ENCODE data around the gene ANO10. TPM values are rescaled to one million over a fixed set of nuclear protein-coding genes. Genes with fewer than 3 reads are reported as not detected.
"Not testable (repeated sequence)": the region's sequence is repeated elsewhere in the genome, so short reads cannot be mapped to it uniquely, and the experiment has no call there.

The ANO10 gene
- total and polyA plus RNA-seq, 2 donors (not counting 1 experiment from before 2014, with no cell fraction given), result 1.9 to 10.6 TPM

- H3K79me2 ChIP-seq (ENCODE audit: control insufficient read depth, insufficient read depth, low read length), result no peaks in the 10 kb centered on the region
- H3K4me3 ChIP-seq (ENCODE audit: control extremely low read depth in 1 of 5, extremely low read depth in 1 of 5, insufficient read depth in 1 of 5, low read depth in 2 of 5, low read length in 4 of 5), result no peak overlapping the region
- H3K4me1 Mint-ChIP-seq, result no peaks in the 10 kb centered on the region
- intact Hi-C loops (cut with micrococcal nuclease), result no loop called here
- no peaks in the 10 kb centered on the region for H3K4me1 ChIP-seq (ENCODE audit: control insufficient read depth in 2 of 2, insufficient read depth in 2 of 2, low read length in 2 of 2)
- no peaks in the 10 kb centered on the region for H3K9me3 ChIP-seq (ENCODE audit: control extremely low read depth in 1 of 3, control insufficient read depth in 2 of 3, insufficient read depth in 1 of 3, low read length in 2 of 3)
- peaks cover 0 to 10% (median 0%) of the 10 kb centered on the region in 4 experiments for H3K27me3 ChIP-seq (replicated peaks in 1 of 4; ENCODE audit: control extremely low read depth in 1 of 4, control insufficient read depth in 3 of 4, insufficient read depth in 4 of 4, low read length in 3 of 4)
- H3K4me3 Mint-ChIP-seq, result no peak overlapping the region
- no peak overlapping the region for H3K9ac ChIP-seq (ENCODE audit: low read length)
- no peaks in the 10 kb centered on the region for H3K36me3 ChIP-seq (replicated peaks in 1 of 2; ENCODE audit: control extremely low read depth in 1 of 2, control insufficient read depth in 1 of 2, extremely low read depth in 1 of 2, insufficient read depth in 2 of 2, low read length in 1 of 2)
- ChIA-PET POLR2A (no interaction called here), CTCF (no interaction called here)
- H4K20me1 ChIP-seq (ENCODE audit: control insufficient read depth, insufficient read depth, low read length, poor library complexity, severe bottlenecking), result no peaks in the 10 kb centered on the region
- no peak overlapping the region for H2AFZ ChIP-seq (ENCODE audit: insufficient read depth, low read depth, low read length, poor library complexity, severe bottlenecking)
- H3K27ac Mint-ChIP-seq, result no peak overlapping the region
- no CpG with 5 or more reads among the region's 5 CpGs for WGBS (ENCODE audit: insufficient coverage)
- H3K27ac ChIP-seq (ENCODE audit: low read length in 2 of 2), result no peak overlapping the region
- ATAC-seq (ENCODE audit: low read depth) (no peak), DNase-seq (no peak)
- H3K4me2 ChIP-seq (replicated peaks; ENCODE audit: low read depth, low read length, poor library complexity, severe bottlenecking), result no peak overlapping the region
- H3K27me3 Mint-ChIP-seq, result peaks cover 27% of the 10 kb centered on the region
- H3K9me3 Mint-ChIP-seq (ENCODE audit: insufficient read depth), result no peaks in the 10 kb centered on the region
- TF ChIP-seq, protein P1, sequence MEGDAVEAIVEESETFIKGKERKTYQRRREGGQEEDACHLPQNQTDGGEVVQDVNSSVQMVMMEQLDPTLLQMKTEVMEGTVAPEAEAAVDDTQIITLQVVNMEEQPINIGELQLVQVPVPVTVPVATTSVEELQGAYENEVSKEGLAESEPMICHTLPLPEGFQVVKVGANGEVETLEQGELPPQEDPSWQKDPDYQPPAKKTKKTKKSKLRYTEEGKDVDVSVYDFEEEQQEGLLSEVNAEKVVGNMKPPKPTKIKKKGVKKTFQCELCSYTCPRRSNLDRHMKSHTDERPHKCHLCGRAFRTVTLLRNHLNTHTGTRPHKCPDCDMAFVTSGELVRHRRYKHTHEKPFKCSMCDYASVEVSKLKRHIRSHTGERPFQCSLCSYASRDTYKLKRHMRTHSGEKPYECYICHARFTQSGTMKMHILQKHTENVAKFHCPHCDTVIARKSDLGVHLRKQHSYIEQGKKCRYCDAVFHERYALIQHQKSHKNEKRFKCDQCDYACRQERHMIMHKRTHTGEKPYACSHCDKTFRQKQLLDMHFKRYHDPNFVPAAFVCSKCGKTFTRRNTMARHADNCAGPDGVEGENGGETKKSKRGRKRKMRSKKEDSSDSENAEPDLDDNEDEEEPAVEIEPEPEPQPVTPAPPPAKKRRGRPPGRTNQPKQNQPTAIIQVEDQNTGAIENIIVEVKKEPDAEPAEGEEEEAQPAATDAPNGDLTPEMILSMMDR (IDR thresholded peaks at IDR 0.05), result no peak
- no peak for TF ChIP-seq EZH2 (IDR thresholded peaks at IDR 0.05; ENCODE audit: borderline replicate concordance, insufficient read depth, low read depth, low read length, poor library complexity, severe bottlenecking)
Observed at GRCh38 chr3:43670635-43671522, 49.1 kb upstream of the ANO10 start.

- H3K4me3 ChIP-seq (ENCODE audit: control extremely low read depth in 1 of 5, extremely low read depth in 1 of 5, insufficient read depth in 1 of 5, low read depth in 2 of 5, low read length in 4 of 5); H3K4me2 ChIP-seq (replicated peaks; ENCODE audit: low read depth, low read length, poor library complexity, severe bottlenecking); H4K20me1 ChIP-seq (ENCODE audit: control insufficient read depth, insufficient read depth, low read length, poor library complexity, severe bottlenecking); POLR2A ChIA-PET; CTCF ChIA-PET; H3K36me3 ChIP-seq (replicated peaks in 1 of 2; ENCODE audit: control extremely low read depth in 1 of 2, control insufficient read depth in 1 of 2, extremely low read depth in 1 of 2, insufficient read depth in 2 of 2, low read length in 1 of 2); H3K27ac Mint-ChIP-seq; H3K79me2 ChIP-seq (ENCODE audit: control insufficient read depth, insufficient read depth, low read length); H2AFZ ChIP-seq (ENCODE audit: insufficient read depth, low read depth, low read length, poor library complexity, severe bottlenecking); H3K27me3 ChIP-seq (replicated peaks in 1 of 4; ENCODE audit: control extremely low read depth in 1 of 4, control insufficient read depth in 3 of 4, insufficient read depth in 4 of 4, low read length in 3 of 4); H3K9ac ChIP-seq (ENCODE audit: low read length); H3K9me3 ChIP-seq (ENCODE audit: control extremely low read depth in 1 of 3, control insufficient read depth in 2 of 3, insufficient read depth in 1 of 3, low read length in 2 of 3); H3K9me3 Mint-ChIP-seq (ENCODE audit: insufficient read depth); intact Hi-C loops (cut with micrococcal nuclease); H3K27ac ChIP-seq (ENCODE audit: low read length in 2 of 2); H3K4me3 Mint-ChIP-seq; ATAC-seq (ENCODE audit: low read depth); H3K4me1 ChIP-seq (ENCODE audit: control insufficient read depth in 2 of 2, insufficient read depth in 2 of 2, low read length in 2 of 2); DNase-seq; H3K4me1 Mint-ChIP-seq: not testable (repeated sequence)
- H3K27me3 Mint-ChIP-seq, result peaks cover 34% of the 10 kb centered on the region
- no CpG with 5 or more reads among the region's 3 CpGs for WGBS (ENCODE audit: insufficient coverage)
Observed at GRCh38 chr3:43665011-43665410, 43.2 kb upstream of the ANO10 start.

DNA sequence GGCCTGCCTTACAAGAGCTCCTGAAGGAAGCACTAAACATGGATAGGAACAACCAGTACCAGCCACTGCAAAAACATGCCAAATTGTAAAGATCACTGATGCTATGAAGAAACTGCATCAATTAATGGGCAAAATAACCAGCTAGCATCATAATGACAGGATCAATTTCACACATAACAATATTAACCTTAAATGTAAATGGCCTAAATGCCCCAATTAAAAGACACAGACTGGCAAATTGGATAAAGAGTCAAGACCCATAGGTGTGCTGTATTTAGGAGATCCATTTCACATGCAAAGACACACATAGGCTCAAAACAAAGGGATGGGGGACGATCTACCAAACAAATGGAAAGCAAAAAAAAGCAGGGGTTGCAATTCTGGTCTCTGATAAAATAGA, 39.6 kb upstream of the ANO10 start:
- ATAC-seq (ENCODE audit: low read depth); H3K4me3 ChIP-seq (ENCODE audit: control extremely low read depth in 1 of 5, extremely low read depth in 1 of 5, insufficient read depth in 1 of 5, low read depth in 2 of 5, low read length in 4 of 5); H3K9me3 ChIP-seq (ENCODE audit: control extremely low read depth in 1 of 3, control insufficient read depth in 2 of 3, insufficient read depth in 1 of 3, low read length in 2 of 3); H3K27me3 ChIP-seq (replicated peaks in 1 of 4; ENCODE audit: control extremely low read depth in 1 of 4, control insufficient read depth in 3 of 4, insufficient read depth in 4 of 4, low read length in 3 of 4); H3K79me2 ChIP-seq (ENCODE audit: control insufficient read depth, insufficient read depth, low read length); POLR2A ChIA-PET; H3K4me2 ChIP-seq (replicated peaks; ENCODE audit: low read depth, low read length, poor library complexity, severe bottlenecking); DNase-seq; H3K4me1 Mint-ChIP-seq; H3K27ac Mint-ChIP-seq; H3K36me3 ChIP-seq (replicated peaks in 1 of 2; ENCODE audit: control extremely low read depth in 1 of 2, control insufficient read depth in 1 of 2, extremely low read depth in 1 of 2, insufficient read depth in 2 of 2, low read length in 1 of 2); intact Hi-C loops (cut with micrococcal nuclease); H3K27ac ChIP-seq (ENCODE audit: low read length in 2 of 2); H3K4me1 ChIP-seq (ENCODE audit: control insufficient read depth in 2 of 2, insufficient read depth in 2 of 2, low read length in 2 of 2); H3K9me3 Mint-ChIP-seq (ENCODE audit: insufficient read depth); H4K20me1 ChIP-seq (ENCODE audit: control insufficient read depth, insufficient read depth, low read length, poor library complexity, severe bottlenecking); H2AFZ ChIP-seq (ENCODE audit: insufficient read depth, low read depth, low read length, poor library complexity, severe bottlenecking); H3K9ac ChIP-seq (ENCODE audit: low read length); H3K4me3 Mint-ChIP-seq; CTCF ChIA-PET: not testable (repeated sequence)
- peaks cover 25% of the 10 kb centered on the region for H3K27me3 Mint-ChIP-seq
- no CpG with 5 or more reads among the region's 1 CpG for WGBS (ENCODE audit: insufficient coverage)

Data from B cell (primary cell).